Measurements from ENCODE around the gene TFB1M. TPM values are rescaled to one million over a fixed set of nuclear protein-coding genes. Genes with fewer than 3 reads are reported as not detected.
"Not testable (repeated sequence)": the region's sequence is repeated elsewhere in the genome, so short reads cannot be mapped to it uniquely, and the experiment has no call there.

TFB1M gene
- polyA plus RNA-seq, 3 donors: 16.4 to 23.7 (median 22.7) TPM

DNA sequence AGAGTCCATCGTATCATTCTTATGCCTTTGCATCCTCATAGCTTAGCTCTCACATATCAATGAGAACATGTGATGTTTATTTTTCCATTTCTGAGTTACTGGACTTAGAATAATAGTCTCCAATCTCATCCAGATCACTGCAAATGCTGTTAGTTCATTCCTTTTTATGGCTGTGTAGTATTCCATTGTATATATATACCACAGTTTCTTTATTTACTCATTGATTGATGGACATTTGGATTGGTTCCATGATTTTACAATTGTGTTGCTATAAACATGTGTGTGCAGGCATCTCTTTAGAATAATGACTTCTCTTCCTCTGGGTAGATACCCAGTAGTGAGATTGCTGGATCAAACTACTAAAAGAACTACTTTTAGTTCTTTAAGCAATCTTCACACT is 21.0 kb upstream of the TFB1M start:
- DNase-seq: no peak

DNA sequence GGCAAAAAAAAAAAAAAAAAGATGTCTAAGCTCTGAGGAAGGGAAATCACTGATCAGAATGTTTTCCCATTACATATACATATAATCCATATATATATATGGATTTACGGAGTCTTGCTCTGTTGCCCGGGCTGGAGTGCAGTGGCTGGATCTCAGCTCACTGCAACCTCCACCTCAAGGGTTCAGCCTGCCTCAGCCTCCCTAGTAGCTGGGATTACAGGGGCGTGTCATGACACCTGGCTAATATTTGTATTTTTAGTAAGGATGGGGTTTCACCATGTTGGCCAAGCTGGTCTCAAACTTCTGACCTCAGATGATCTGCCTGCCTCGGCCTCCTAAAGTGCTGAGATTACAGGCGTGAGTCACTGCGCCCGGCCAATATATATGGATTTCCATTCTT is 19.8 kb upstream of the TFB1M start:
- not testable (repeated sequence) for DNase-seq

DNA sequence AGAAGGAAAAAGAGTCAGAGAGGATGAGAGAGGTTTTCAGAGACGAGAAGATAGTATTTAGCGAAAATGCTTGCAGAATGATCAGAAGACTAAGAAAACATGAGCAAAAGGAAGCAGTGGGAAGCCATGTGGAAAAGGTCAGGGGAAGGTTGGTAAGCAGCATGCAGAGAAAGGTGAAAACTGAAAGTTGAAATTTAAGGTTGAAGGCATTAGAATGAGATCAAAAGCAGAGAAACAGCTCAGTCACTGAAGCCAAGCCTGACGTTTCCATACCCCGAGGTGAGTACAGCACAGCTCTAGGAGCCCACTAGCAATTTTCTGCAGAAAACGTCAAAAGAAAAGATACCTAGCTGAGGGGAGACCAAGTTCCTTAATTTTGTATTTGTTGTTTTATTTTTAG is 19.1 kb upstream of the TFB1M start:
- DNase-seq: peak; percentile 2

DNA sequence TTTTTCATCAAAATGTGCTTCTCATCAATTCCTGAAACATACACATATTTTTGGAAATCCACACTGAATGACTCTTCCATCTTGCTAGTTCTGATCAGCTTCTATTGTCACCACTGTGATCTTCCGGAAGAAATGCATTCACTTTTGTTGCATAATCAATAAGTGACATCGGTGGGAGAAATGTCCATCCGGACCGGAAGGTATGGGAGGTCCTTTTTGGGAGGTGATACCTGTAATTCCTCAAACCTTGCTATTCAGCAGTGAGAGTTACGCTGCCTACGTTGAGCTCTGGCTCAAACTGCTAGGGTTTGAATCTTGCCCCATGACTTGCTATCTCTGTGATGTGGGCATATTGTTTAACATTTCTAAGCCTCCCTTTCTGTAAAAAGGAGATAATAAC is 16.6 kb upstream of the TFB1M start:
- DNase-seq: no peak

DNA sequence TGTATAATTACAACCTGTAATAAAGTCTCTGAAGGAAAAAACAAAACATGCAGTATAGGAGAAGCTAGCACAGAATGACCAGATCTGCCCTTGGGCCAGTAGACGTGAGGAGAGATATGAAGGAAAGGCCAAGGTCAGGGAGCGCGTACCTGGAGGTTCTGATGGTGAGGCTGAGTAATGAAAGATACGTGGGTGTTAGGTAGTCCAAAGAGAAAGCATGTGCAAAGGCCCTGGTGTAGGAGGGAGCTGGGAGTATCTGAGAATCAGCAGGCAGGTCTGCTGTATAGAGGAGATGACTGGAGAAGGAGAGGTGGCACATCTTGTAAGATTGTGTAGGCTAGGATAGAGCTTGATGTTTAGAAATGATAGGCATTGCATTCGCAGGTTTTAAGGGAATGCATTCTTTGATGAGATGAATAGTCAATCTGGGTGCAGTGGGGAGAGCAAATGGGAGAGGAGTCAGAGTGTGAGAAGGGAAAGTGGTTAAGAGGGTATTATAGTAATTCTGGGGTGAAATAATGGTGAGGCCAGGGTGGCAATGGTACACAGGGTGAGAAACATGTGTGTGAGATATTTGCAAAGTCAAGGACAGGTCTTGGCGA is 15.9 kb upstream of the TFB1M start:
- no peak for DNase-seq

DNA sequence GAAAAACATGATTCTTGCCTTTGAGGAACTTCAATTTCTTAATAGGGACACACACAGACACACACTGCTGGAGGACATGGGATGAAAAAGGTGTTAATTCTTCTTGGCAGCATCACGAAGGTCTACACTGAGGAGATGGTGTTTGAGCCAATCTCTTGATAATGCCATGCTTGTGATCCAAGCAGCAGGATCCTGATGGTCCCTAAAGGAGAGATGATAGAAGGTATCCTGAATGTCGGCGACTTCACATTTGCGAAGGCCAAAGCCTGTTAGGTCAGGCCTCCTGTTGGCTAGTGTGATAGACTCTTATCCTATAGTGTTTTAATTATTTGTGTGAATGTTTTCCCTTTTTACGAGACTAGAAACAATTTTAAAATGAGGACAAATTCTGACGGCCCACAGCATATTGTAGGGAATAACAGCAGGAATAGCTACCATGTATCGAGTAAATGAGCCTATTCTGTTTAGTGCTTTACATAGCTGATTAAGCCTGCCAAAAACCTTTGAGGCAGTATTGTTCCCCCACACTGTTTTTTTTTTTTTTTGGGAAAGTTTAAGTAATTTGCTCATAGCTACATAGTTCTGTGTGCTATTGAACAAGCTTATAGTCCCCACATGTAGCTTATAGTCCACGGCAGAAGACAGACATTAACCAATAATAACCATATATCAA is 15.3 kb upstream of the TFB1M start:
- DNase-seq: no peak

DNA sequence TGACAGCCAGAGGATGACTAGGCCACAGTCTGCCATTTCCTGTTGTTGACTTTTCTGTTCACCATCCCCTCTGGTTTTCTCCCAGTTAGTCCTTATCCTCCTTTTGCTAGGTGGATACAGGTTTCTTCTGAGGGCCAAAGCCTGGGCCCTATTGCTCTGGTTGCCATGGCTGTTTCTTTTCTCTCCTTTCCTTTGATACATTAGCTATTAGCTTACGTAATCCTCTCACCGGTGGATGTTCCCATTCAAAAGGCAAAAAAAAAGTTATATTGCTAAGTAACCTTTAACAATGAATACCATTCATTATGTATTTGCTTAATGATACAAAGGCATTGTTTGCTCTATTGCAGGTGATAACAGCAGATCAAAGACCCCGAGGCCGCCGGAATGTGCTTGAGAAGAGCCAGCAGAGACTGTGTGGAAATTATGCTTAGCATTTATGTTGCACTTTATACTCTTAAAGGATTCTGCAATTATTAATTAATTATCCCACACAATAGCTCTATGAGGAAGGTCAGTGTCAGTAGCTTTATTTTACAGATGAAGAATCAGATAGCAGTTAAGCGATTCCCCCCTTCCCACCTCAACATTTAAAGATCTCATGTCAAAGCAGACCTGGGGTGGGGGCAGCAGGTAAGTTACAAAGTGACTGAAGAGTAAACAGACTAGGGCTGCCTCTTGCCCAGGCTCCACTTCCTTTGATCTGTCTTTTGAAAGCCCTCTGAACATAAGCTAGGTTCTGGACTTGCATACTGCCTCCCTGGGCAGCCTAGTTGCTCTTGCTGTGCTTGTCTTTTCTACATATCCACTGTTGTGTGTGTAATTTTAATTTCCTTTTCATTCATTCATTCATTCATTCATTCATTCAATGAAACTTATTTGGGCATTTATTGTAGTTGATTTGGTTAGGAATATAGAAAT is 14.5 kb upstream of the TFB1M start:
- no peak for DNase-seq

DNA sequence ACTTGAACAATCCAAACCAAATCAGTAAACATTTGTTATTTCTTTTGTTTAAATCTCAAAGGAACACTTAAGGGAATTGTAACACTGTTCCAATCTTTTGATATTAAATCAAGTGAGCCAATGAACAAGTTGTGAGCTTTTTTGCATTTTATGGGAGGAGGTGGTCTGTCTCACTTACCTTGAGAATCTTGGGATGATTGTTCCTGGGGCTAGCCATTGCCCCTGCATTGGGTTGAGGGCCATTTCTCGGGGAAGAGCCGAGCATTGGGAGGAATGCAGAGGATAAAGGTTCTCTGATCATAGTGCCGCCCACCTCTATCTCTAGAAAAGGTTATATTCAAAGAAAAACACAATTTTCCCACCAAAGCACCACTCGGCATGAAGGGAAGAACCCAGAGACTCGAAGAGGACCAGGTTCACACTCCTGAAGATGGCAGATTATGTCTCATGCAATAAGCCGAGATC is 13.8 kb upstream of the TFB1M start:
- DNase-seq: no peak

DNA sequence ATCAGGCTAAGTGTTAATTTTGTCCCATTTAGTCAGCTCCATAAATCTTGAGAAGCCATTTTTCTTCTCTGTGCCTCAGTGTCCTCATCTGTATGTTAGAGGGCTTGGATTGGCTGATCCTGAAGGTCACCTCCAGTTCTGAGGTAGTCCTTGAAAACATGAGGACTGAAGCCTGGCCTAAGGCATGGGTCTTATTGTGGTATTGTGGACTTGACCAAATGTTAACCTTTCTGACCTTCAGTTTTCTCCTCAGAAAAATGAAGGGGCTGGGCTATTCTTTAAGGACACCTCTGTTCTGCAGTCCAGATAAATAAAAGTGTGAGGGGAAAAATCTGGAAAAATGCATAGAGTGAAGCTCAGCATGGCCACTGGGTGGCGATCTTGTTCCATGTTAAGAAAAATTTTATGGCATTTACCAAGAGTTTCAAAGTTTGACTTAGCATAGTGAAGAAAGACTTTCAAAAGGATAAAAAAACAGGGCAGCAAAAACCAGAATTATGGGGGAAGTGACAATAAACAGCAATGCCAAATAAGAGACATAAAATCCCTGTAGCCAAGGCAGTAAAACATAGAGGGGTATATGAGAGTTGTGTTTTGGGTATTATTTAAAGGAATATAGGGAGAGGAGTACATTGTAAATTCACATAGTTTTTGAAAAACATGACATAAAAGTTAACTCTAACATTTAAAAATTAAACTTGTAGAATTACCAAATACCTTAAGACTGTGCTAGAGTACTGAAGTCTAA is 13.2 kb upstream of the TFB1M start:
- DNase-seq: peak; percentile 56

DNA sequence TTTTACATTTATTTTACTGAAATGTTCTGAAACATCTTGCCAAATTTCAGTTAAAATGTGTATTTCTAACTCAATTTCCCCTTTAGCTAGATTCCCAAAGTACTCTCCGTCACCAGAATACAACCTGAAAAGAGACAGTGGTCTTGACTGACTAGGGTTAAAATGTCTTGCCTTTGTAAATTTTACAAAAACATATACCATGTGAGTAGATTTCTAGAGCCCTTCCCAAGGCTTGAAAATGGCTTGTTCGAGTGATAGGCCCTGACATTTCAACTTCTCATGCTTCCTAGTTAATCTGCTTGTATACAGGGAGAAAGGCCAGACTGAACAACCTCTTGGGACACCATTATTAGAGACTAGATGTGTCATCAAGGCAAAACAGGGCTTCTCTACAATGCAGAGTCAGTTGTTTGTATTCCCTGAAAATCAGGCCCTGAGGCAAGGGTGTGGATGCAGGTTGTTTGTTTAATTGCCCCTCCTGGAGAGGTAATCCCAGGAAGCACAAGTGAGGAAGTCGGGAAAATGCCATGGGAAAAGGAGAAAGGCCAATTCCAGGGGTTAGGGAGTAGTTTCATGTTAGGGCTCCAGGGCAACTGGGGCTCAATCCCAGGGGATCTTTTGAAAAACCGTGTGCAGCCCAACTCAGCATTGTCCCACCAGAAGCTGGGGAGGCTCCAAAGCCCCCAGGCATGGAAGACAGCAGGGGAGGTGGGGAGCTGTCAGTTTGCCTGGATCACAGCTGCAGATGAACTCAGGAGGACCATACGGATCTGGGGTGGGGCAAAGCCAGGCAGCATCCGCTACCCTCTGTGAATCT is 11.6 kb upstream of the TFB1M start:
- DNase-seq: no peak

DNA sequence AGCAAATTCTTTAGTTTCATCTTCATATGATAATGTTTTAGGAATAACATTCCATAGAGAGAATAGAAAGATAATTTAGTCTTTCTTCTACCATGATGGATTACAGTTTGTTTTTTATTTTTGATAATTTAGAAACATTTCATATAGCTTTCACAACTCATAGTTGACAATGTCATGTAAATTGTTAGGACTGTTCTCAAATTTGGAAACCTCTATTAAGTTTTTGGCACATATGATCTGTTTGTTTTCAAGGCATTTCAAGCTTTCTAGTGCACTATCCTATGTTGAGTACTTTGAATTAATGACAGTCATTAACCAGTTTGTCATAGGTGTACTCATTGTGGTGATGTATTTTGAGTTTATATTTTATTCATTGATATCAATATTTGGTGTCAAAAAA is 10.7 kb upstream of the TFB1M start:
- no peak for DNase-seq

DNA sequence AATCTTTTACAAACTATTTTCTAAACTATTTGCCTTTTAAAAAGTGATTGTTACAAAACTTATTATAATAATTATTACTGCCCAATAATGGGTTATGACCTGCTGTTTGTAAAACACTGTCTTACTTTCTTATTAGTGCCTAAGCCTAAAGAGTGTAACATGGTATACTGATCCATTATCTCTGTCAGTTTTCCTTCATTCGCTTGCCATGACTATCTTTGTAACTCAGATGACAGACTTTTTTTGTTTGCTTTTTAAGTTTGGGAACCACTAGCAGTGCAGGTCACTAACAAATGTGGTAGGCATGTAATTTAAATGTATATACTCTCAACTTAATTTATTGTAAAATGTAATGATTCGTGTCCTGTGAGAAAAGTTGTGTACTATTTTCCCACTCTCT is 9.9 kb upstream of the TFB1M start:
- no peak for DNase-seq

DNA sequence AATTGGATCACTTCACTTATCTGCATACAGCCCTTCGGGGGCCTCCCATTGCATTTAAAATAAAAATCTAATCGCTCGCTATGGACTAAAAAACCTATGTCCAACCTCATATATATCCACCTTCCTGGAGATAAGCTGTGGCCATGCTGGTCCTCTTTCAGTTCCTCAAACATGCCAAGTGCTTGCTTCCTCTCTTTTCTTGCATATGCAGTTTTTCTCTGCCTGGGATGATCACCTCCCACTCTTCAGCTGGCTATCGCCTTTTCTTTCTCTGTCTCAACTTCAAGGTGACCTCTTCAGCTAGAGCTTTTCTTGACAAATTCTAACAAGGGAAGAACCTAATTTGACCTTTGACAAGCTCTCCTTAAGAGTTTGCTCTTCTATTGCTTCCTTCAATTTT is 5.6 kb upstream of the TFB1M start:
- DNase-seq: no peak

DNA sequence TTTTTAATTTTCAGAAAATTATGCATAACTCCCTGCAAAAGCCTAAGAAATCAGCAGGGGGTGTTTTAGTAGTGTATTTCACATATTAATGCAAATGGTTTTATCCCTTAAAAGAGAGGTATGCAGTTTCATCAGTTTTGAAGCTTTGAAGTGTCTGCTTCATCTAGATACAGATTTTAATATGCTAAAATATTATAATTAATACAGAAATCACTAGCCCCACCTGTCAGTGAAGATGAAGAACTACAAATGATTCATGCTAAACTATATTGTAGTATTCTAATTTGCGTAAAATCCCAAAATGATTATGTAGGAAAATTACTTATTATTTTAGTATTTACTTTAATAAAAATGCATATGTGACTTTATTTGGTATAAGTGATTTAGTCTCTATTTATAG is 2.9 kb upstream of the TFB1M start:
- no peak for DNase-seq

DNA sequence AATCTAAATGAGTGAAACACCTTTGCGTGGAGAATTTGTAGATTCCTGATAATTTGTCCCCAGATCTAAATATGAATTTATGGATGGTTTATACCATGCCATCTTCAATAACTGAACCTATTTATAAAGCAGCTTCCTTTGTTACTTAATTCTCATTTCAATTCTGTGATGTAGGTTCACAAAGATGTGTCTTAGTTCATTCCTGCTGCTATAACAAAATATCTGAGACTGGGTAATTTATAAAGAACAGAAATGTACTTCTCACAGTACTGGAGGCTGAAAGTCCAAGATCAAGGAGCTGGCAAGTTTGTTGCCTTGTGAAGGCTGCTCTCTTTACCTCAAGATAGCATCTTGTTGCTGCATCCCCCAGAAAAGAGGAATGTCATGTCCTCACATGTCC is 2.1 kb upstream of the TFB1M start:
- DNase-seq: no peak

DNA sequence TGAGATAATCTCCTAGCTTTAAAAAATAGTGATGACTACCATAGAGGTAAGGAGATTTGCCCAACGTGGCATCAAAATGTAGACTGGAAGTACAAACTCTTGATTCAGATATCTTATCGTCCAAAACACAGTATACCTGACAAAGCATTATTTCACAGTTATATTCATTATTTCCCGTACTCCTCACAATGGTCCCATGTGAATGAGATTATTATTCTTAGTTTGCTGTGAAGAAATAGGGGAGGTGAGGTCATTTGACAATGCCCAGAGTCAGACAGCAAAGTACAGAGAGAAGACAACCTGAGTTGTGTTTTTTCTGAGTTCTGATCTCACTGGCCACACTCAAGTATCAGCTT is 1.2 kb upstream of the TFB1M start:
- DNase-seq: no peak

DNA sequence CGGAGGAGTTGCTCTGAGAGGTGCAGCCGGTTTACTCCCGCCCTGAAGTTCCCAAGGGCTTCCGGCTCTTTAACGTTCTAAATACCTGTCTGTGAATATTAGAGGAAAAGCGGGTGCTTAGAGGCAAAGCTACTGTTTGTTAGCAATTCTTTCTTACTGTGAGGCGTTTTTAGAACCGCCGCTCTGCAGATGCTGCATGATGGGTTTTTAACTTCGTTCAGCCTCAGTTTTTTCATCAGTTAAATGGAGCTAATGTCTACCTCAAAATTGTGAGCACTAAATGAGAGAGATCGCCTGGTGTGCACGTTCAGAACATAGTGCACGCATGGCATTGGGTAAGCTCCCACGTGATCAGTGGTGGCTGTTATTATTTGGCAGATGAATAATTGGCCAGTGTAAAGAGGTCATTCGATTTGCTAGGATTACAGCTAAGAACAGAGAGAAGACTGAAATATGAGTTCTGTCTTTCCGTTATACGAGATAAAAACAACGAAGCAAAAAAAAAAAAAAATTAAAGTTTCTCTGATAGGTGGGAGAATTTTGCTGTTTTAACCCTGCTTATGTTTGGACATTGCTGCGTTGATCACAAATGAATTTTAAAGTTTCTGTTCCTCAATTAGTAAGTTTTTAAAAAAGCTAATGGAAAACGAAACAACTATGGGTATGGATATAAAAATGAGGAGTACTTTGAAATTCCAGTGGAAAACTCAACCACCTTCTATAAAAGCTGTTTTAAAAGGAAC is 660 bp upstream of the TFB1M start:
- no peak for DNase-seq

DNA sequence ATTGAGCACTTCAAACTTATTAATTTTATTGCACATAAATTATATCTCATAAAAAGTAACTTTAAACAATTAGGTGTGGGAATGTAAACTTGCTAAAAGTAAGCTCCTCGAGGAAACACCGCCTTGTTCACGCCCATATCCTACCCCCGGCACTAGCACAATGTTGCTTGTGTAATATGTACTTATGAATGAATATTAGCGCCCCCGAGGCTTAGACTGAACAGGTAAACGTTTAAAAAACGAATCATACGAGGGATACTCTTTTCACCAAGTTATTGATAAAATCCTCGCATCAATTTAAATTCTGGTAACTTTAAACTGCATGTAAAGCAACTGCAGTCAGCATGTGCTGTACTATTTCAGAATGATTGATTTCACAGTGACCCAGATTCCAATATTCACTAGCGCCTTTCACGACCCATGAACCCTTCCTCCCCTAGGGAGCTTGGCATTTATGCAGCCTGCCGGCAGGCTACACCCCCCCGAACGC is 637 bp downstream of the TFB1M start:
- no peak for DNase-seq

DNA sequence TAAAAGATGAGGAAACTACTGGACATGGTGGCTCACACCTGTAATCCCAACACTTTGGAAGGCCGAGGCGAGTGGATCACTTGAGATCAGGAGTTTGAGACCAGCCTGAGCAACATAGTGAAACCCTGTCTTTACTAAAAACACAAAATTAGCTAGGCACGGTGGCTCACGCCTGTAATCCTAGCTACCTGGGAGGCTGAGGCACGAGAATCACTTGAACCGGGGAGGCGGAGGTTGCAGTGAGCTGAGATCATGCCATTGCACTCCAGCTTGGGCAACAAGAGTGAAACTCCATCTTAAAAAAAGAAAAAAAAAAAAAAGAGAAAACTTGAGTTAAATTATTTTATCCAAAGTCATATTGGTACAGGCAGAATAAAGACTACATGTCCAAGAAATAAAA is 1.3 kb downstream of the TFB1M start:
- not testable (repeated sequence) for DNase-seq

DNA sequence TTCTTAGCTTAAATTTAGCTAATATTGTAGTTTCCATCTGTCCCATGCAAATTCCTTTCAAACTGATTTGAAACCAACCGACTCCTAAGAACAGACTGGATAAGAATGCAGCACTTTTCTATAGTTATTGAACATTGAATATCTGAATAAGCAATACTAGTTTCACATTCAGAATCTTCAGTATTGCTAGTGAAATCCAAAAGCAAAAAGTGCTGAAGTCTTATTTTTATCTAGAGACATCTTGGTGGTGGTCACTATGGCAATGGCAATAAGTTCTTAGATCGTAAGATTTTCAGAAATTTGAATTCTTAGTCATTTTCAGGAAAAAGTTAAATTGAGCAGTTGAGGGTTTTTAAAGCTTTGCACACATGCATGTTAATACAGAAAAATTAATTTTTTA is 2.7 kb downstream of the TFB1M start:
- DNase-seq: no peak

DNA sequence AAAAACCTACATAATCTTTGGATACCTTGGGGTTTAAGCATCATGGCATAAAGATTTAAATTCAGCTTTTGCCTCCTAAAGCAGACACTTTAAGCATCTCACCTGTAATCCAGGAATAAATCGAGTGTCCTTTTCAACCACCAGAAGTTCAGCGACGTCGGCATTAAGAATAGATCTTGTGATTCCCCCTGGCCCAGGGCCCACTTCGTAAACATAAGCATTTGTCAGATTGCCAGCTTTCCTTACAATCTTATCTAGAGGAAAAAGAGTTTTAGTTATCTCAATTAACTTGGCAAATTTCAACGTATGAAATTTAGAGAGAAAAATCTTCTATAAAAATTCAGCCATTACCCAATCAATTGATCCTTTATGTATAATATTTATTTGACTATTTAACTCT is 3.2 kb downstream of the TFB1M start:
- no peak for DNase-seq

All from renal pelvis (tissue), 4 donors.